Fibroblast of villous mesenchyme (primary cell): ENCODE measurements around the gene TEX35. TPM values are rescaled to one million over a fixed set of nuclear protein-coding genes. Genes with fewer than 3 reads are reported as not detected.

ENCODE experiments used
- DNase-seq: peaks from one replicate; pipeline ENCODE4 v3.0.0-alpha.2; 2010; ENCODE audit warnings: low read depth
- H3K4me3 ChIP-seq: 2 replicates; pipeline ENCODE4 v1.5.1; 2011; ENCODE audit warnings: low read depth, mild to moderate bottlenecking, low read length
- CTCF ChIP-seq: IDR thresholded peaks from 2 replicates; pipeline ENCODE4 v1.5.1; 2012; ENCODE audit warnings: low read depth, mild to moderate bottlenecking, low read length; ENCODE audit not compliant: insufficient read depth
- total RNA-seq: library from RNA; depleted of rRNA; stranded (reverse); fragments of >200 nt; gene quantifications from 2 replicates; pipeline ENCODE4 v1.2.3, GENCODE V29; 2012

The TEX35 gene
- under 0.01 TPM in 1 of 2 replicates, not detected in the other for total RNA-seq

GRCh38 chr1:178512566-178513277 lies at the start of gene TEX35:
TEX35 (plus strand) TSS chr1:178513109; CDS start chr1:178513189, 80 bp downstream.
- no peak for TF ChIP-seq CTCF
- H3K4me3 ChIP-seq = no peak within 1 kb of the TSS
- DNase-seq = no peak

GRCh38 chr1:178464141-178464540 lies 48.8 kb upstream of the TEX35 start:
- DNase-seq = no peak
- no peak for TF ChIP-seq CTCF
- H3K4me3 ChIP-seq = no peak overlapping the region

GRCh38 chr1:178464566-178464965 lies 48.3 kb upstream of the TEX35 start:
- TF ChIP-seq CTCF = no peak
- H3K4me3 ChIP-seq = no peak overlapping the region
- no peak for DNase-seq

- TF ChIP-seq CTCF = no peak
- no peak overlapping the region for H3K4me3 ChIP-seq
- DNase-seq = peak; percentile 45
Observed at GRCh38 chr1:178465011-178465410, 47.9 kb upstream of the TEX35 start.

- no peak for TF ChIP-seq CTCF
- no peak overlapping the region for H3K4me3 ChIP-seq
- no peak for DNase-seq
Observed at GRCh38 chr1:178467837-178468236, 45.1 kb upstream of the TEX35 start.

- no peak for TF ChIP-seq CTCF
- peak; percentile 14 for DNase-seq
Observed at GRCh38 chr1:178470411-178470960, 42.4 kb upstream of the TEX35 start.

More at GRCh38 chr1:178470411-178470960, 42.4 kb upstream of the TEX35 start:
- H3K4me3 ChIP-seq = no peak overlapping the region
